Astrocyte (in vitro differentiated cells and primary cell): Measurements from ENCODE around the gene LGI2. TPM values are rescaled to one million over a fixed set of nuclear protein-coding genes. Genes with fewer than 3 reads are reported as not detected.

ENCODE experiments used
- DNase-seq: peaks from one replicate; pipeline ENCODE4 v3.0.0-alpha.2; 2010; ENCODE audit warnings: low read depth
- FAIRE-seq: peaks from 2 replicates; lab custom pipeline; 2011; peaks lifted over from hg19 to GRCh38; lab: Jason Lieb, UNC
- H2AFZ ChIP-seq: 2 replicates; pipeline ENCODE4 v1.6.0; 2012; ENCODE audit warnings: low read depth, low read length, inconsistent platforms
- H3K27ac ChIP-seq: 2 replicates; pipeline ENCODE4 v1.5.1; 2011; ENCODE audit warnings: low read depth, low read length, inconsistent platforms
- H3K27me3 ChIP-seq: 2 replicates; pipeline ENCODE4 v1.6.0; 2011; ENCODE audit warnings: low read length, inconsistent platforms; ENCODE audit not compliant: insufficient read depth
- H3K36me3 ChIP-seq: 2 replicates; pipeline ENCODE4 v1.5.1; 2011; ENCODE audit warnings: low read length, inconsistent platforms; ENCODE audit not compliant: insufficient read depth
- H3K4me1 ChIP-seq: 2 replicates; pipeline ENCODE4 v1.5.1; 2011; ENCODE audit warnings: low read length, inconsistent platforms; ENCODE audit not compliant: insufficient read depth
- H3K4me2 ChIP-seq: 2 replicates; pipeline ENCODE4 v1.6.0; 2012; ENCODE audit warnings: low read length, inconsistent platforms
- H3K4me3 ChIP-seq: 2 replicates; pipeline ENCODE4 v1.5.1; 2011; ENCODE audit warnings: low read depth, mild to moderate bottlenecking, low read length, inconsistent platforms; ENCODE audit not compliant: insufficient read depth
- H3K79me2 ChIP-seq: 2 replicates; pipeline ENCODE4 v1.6.0; 2012; ENCODE audit warnings: mild to moderate bottlenecking, low read length, inconsistent platforms; ENCODE audit not compliant: insufficient read depth
- H3K9ac ChIP-seq: 2 replicates; pipeline ENCODE4 v1.6.0; 2012; ENCODE audit warnings: mild to moderate bottlenecking, low read length, inconsistent platforms
- H3K9me3 ChIP-seq: 2 replicates; pipeline ENCODE4 v1.5.1; 2012; ENCODE audit warnings: low read depth, mild to moderate bottlenecking, low read length, inconsistent platforms; ENCODE audit not compliant: insufficient read depth
- H4K20me1 ChIP-seq: 2 replicates; pipeline ENCODE4 v1.6.0; 2012; ENCODE audit warnings: low read length, inconsistent platforms; ENCODE audit not compliant: insufficient read depth
- H3K27ac Mint-ChIP-seq: one replicate; pipeline ENCODE4 v1.8.0; 2021; ENCODE audit warnings: mild to moderate bottlenecking, mixed read lengths; ENCODE audit not compliant: unreplicated experiment
- H3K27me3 Mint-ChIP-seq: one replicate; pipeline ENCODE4 v1.8.0; 2021; ENCODE audit warnings: low read depth, mixed read lengths; ENCODE audit not compliant: unreplicated experiment
- H3K36me3 Mint-ChIP-seq: one replicate; pipeline ENCODE4 v1.8.0; 2021; ENCODE audit warnings: low read depth, mixed read lengths; ENCODE audit not compliant: unreplicated experiment
- H3K4me1 Mint-ChIP-seq: one replicate; pipeline ENCODE4 v1.8.0; 2021; ENCODE audit warnings: low read depth, mixed read lengths; ENCODE audit not compliant: unreplicated experiment
- H3K4me3 Mint-ChIP-seq: one replicate; pipeline ENCODE4 v1.8.0; 2021; ENCODE audit warnings: mild to moderate bottlenecking, moderate library complexity, mixed read lengths; ENCODE audit not compliant: unreplicated experiment
- H3K9me3 Mint-ChIP-seq: one replicate; pipeline ENCODE4 v1.8.0; 2021; ENCODE audit warnings: mild to moderate bottlenecking, mixed read lengths; ENCODE audit not compliant: unreplicated experiment
- CTCF ChIP-seq: IDR thresholded peaks from 2 replicates; pipeline ENCODE4 v1.5.1; 2011; ENCODE audit warnings: low read depth, mild to moderate bottlenecking, inconsistent platforms, low read length, moderate library complexity; ENCODE audit not compliant: insufficient read depth
- EZH2 ChIP-seq: IDR thresholded peaks from 2 replicates; pipeline ENCODE4 v1.6.1; 2012; ENCODE audit warnings: mild to moderate bottlenecking, low read length, inconsistent platforms; ENCODE audit not compliant: insufficient read depth
- total RNA-seq: library from RNA; stranded (reverse); gene quantifications from 2 replicates; pipeline ENCODE4 v1.2.1, GENCODE V29; 2021

The LGI2 gene
- total RNA-seq, 1 donor from 2014 or later: 0.27 TPM

DNA sequence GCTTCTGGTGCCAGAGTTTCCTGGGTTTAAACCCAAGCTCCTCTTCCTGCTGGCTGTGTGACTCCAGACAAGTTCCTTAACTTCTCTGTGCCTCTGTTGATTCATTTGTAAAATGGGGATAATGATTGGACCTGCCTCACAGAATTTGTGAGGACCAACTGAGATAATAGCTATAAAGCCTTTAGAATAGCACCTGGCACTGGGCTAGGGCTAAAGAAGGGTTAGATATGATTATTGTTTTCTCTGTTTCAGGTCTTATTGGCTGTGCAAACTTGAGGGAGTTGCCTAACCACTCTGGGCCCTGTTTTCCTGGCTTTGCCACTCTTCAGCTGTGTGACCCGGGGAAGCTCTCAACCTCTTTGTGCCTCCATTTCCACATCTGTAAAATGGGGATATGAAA, 37.8 kb downstream of the LGI2 start:
- no peak for DNase-seq
- H3K4me2 ChIP-seq: no peak overlapping the region
- no peak overlapping the region for H3K27ac ChIP-seq
- no peak overlapping the region for H3K4me3 ChIP-seq
- peaks cover 11% of the 10 kb centered on the region for H3K27me3 Mint-ChIP-seq
- no peaks in the 10 kb centered on the region for H3K9me3 Mint-ChIP-seq
- peak overlapping the region; percentile 36 for H3K27ac Mint-ChIP-seq
- H3K9ac ChIP-seq: no peak overlapping the region
- H3K36me3 Mint-ChIP-seq: no peaks in the 10 kb centered on the region
- no peak overlapping the region for H3K4me3 Mint-ChIP-seq
- no peaks in the 10 kb centered on the region for H3K36me3 ChIP-seq
- H3K9me3 ChIP-seq: peaks cover 4% of the 10 kb centered on the region
- H3K4me1 ChIP-seq: no peaks in the 10 kb centered on the region
- peaks cover 4% of the 10 kb centered on the region for H3K4me1 Mint-ChIP-seq
- no peak for FAIRE-seq
- no peak overlapping the region for H2AFZ ChIP-seq
- no peak for TF ChIP-seq EZH2
- TF ChIP-seq CTCF: no peak
- H3K27me3 ChIP-seq: peaks cover 5% of the 10 kb centered on the region
- no peaks in the 10 kb centered on the region for H4K20me1 ChIP-seq
- no peaks in the 10 kb centered on the region for H3K79me2 ChIP-seq

GRCh38 chr4:24991015-24991414, 39.7 kb downstream of the LGI2 start:
- no peak overlapping the region for H3K27ac ChIP-seq
- H2AFZ ChIP-seq: no peak overlapping the region
- no peak overlapping the region for H3K4me3 ChIP-seq
- H4K20me1 ChIP-seq: no peaks in the 10 kb centered on the region
- no peak for TF ChIP-seq EZH2
- no peak for TF ChIP-seq CTCF
- no peaks in the 10 kb centered on the region for H3K36me3 ChIP-seq
- H3K27me3 ChIP-seq: no peaks in the 10 kb centered on the region
- peak overlapping the region; percentile 31 for H3K4me2 ChIP-seq
- Mint-ChIP-seq H3K27ac (no peak overlapping the region), H3K4me1 (peaks cover 4% of the 10 kb centered on the region), H3K36me3 (no peaks in the 10 kb centered on the region), H3K4me3 (peak overlapping the region; percentile 11), H3K9me3 (peaks cover 3% of the 10 kb centered on the region), H3K27me3 (peaks cover 6% of the 10 kb centered on the region)
- H3K9me3 ChIP-seq: peaks cover 4% of the 10 kb centered on the region
- H3K79me2 ChIP-seq: no peaks in the 10 kb centered on the region
- no peaks in the 10 kb centered on the region for H3K4me1 ChIP-seq
- H3K9ac ChIP-seq: no peak overlapping the region
- FAIRE-seq (no peak), DNase-seq (peak; percentile 93)

GRCh38 chr4:24989327-24989726, 41.4 kb downstream of the LGI2 start:
- no peaks in the 10 kb centered on the region for H4K20me1 ChIP-seq
- H3K4me3 Mint-ChIP-seq: no peak overlapping the region

More at GRCh38 chr4:24989327-24989726, 41.4 kb downstream of the LGI2 start:
- Histone ChIP-seq H3K9ac (no peak overlapping the region), H3K36me3 (no peaks in the 10 kb centered on the region), H3K9me3 (no peaks in the 10 kb centered on the region), H3K4me2 (no peak overlapping the region), H3K27me3 (no peaks in the 10 kb centered on the region), H3K79me2 (no peaks in the 10 kb centered on the region), H3K27ac (no peak overlapping the region), H2AFZ (no peak overlapping the region), H3K4me3 (no peak overlapping the region), H3K4me1 (no peaks in the 10 kb centered on the region)
- no peak for DNase-seq
- no peak for FAIRE-seq
- H3K4me1 Mint-ChIP-seq: peaks cover 4% of the 10 kb centered on the region
- H3K36me3 Mint-ChIP-seq: no peaks in the 10 kb centered on the region
- H3K9me3 Mint-ChIP-seq: peaks cover 3% of the 10 kb centered on the region
- H3K27me3 Mint-ChIP-seq: peaks cover 13% of the 10 kb centered on the region
- no peak overlapping the region for H3K27ac Mint-ChIP-seq
- TF ChIP-seq EZH2 (no peak), CTCF (no peak)
